GM12878 (cell line): ENCODE data around the gene FAM163A. TPM values are rescaled to one million over a fixed set of nuclear protein-coding genes. Genes with fewer than 3 reads are reported as not detected.

Experiments used
- ATAC-seq: fragments of 200-7000 bp; cut with Tn5 transposase; 3 replicates; pipeline ENCODE4 v1.9.1; 2020; ENCODE audit warnings: mild to moderate bottlenecking, moderate library complexity
- BruUV-seq: library from RNA; stranded (reverse); fragments of 400-500 nt; replicated peaks from 2 replicates; lab custom pipeline; 2021; lab: Mats Ljungman, UMichigan
- CTCF ChIA-PET: fragments of 300-600 bp; sonication (Branson Sonifier 250); formaldehyde crosslinking; extraction: SDS; loops from one replicate; lab custom pipeline; 2021; ENCODE audit warnings: inconsistent platforms; lab: Yijun Ruan, JAX
- POLR2A ChIA-PET: fragments of 350-600 bp; formaldehyde crosslinking; extraction: SDS; loops from one replicate; lab custom pipeline; 2021; ENCODE audit warnings: inconsistent platforms; lab: Charles Lee
- RAD21 ChIA-PET: fragments of 300-600 bp; sonication (Branson Sonifier 250); formaldehyde crosslinking; loops from one replicate; lab custom pipeline; 2023; ENCODE audit warnings: antibody characterized with exemption; ENCODE audit not compliant: unreplicated experiment; lab: Charles Lee
- SMC1A ChIA-PET: fragments of 300-600 bp; sonication (Branson Sonifier 250); formaldehyde crosslinking; loops from one replicate; lab custom pipeline; 2023; ENCODE audit not compliant: unreplicated experiment, uncharacterized antibody; lab: Charles Lee
- DNase-seq: peaks from one replicate; pipeline ENCODE4 v3.0.0-alpha.2; 2011; ENCODE audit warnings: low read depth, low spot score
- FAIRE-seq: peaks from 3 replicates; lab custom pipeline; 2011; peaks lifted over from hg19 to GRCh38; lab: Jason Lieb, UNC
- H2AFZ ChIP-seq: 2 replicates; pipeline ENCODE4 v1.6.0; 2011; ENCODE audit warnings: low read depth, low read length, control low read depth; ENCODE audit not compliant: control insufficient read depth
- H3K27ac ChIP-seq: 2 replicates; pipeline ENCODE4 v1.5.1; 2011; ENCODE audit warnings: control low read depth; ENCODE audit not compliant: control insufficient read depth, insufficient read depth
- H3K27me3 ChIP-seq, 2 experiments: replicated peaks in 1 of 2; 2 replicates each; pipeline versions ENCODE4 v1.6.0 to v1.6.1; 2011; ENCODE audit warnings: low read length in 1 of 2; ENCODE audit not compliant: control insufficient read depth in 2 of 2, insufficient read depth in 2 of 2
- H3K36me3 ChIP-seq, 2 experiments: 2 replicates each; pipeline ENCODE4 v1.5.1; 2011; ENCODE audit warnings: low read length in 1 of 2; ENCODE audit not compliant: control insufficient read depth in 2 of 2, insufficient read depth in 2 of 2
- H3K4me1 ChIP-seq: 2 replicates; pipeline ENCODE4 v1.6.1; 2011; ENCODE audit warnings: mild to moderate bottlenecking, low read length, moderate library complexity, mixed read lengths; ENCODE audit not compliant: control insufficient read depth, insufficient read depth
- H3K4me2 ChIP-seq: 2 replicates; pipeline ENCODE4 v1.6.0; 2011; ENCODE audit warnings: control low read depth; ENCODE audit not compliant: control insufficient read depth, insufficient read depth
- H3K4me3 ChIP-seq: fragments of 200-600 bp; sonication (generic); 2 replicates; pipeline ENCODE4 v1.5.1; 2016
- H3K79me2 ChIP-seq: 2 replicates; pipeline ENCODE4 v1.6.0; 2011; ENCODE audit warnings: low read length; ENCODE audit not compliant: control insufficient read depth, insufficient read depth
- H3K9ac ChIP-seq: 2 replicates; pipeline ENCODE4 v1.8.0; 2011; ENCODE audit warnings: low read length, control low read depth, mixed read lengths; ENCODE audit not compliant: control insufficient read depth, insufficient read depth
- H3K9me3 ChIP-seq: replicated peaks from 3 replicates; pipeline ENCODE4 v1.5.1; 2011; ENCODE audit warnings: mild to moderate bottlenecking, low read length; ENCODE audit not compliant: control insufficient read depth, insufficient read depth
- H4K20me1 ChIP-seq: 2 replicates; pipeline ENCODE4 v1.6.0; 2011; ENCODE audit not compliant: control insufficient read depth, insufficient read depth
- BHLHE40 ChIP-seq, 2 experiments: fragments of 450-650 bp in 1 of 2; IDR thresholded peaks; 2 replicates each; pipeline ENCODE4 v1.6.1; 2011 to 2017; ENCODE audit warnings: low read depth in 2 of 2, borderline replicate concordance in 1 of 2, improper control_type of control experiment in 1 of 2, low read length in 1 of 2, mild to moderate bottlenecking in 1 of 2
- CBX3 ChIP-seq: fragments of 200-600 bp; sonication (generic); IDR thresholded peaks from 2 replicates; pipeline ENCODE4 v1.6.1; 2016; ENCODE audit warnings: low read depth, borderline replicate concordance
- CBX5 ChIP-seq: sonication (generic); IDR thresholded peaks from 2 replicates; pipeline ENCODE4 v1.6.1; 2016; ENCODE audit warnings: low read depth, moderate library complexity, mild to moderate bottlenecking, inconsistent platforms
- FOS ChIP-seq: IDR thresholded peaks from 3 replicates; pipeline ENCODE4 v1.6.1; 2011; ENCODE audit warnings: borderline replicate concordance; ENCODE audit not compliant: insufficient read length; ENCODE audit errors: extremely low read depth
- FOXM1 ChIP-seq: IDR thresholded peaks from 2 replicates; pipeline ENCODE4 v1.6.1; 2012; ENCODE audit warnings: low read depth, mild to moderate bottlenecking, inconsistent platforms, low read length, moderate library complexity
- HDAC2 ChIP-seq: fragments of 200-600 bp; sonication (generic); IDR thresholded peaks from 2 replicates; pipeline ENCODE4 v1.6.1; 2017
- MXI1 ChIP-seq: fragments of 150-350 bp; IDR thresholded peaks from 2 replicates; pipeline ENCODE4 v1.6.1; 2011; ENCODE audit warnings: low read depth, mild to moderate bottlenecking, inconsistent platforms, low read length, improper control_type of control experiment
- NR2C1 ChIP-seq: fragments of 450-650 bp; IDR thresholded peaks from 2 replicates; pipeline ENCODE4 v1.6.1; 2017; ENCODE audit warnings: antibody characterized with exemption, mild to moderate bottlenecking, moderate library complexity
- POU2F2 ChIP-seq: IDR thresholded peaks from 3 replicates; pipeline ENCODE4 v1.6.1; 2011; ENCODE audit warnings: low read depth, mild to moderate bottlenecking, low read length, borderline replicate concordance
- RB1 ChIP-seq: fragments of 450-650 bp; formaldehyde crosslinking; IDR thresholded peaks from 2 replicates; pipeline ENCODE4 v1.6.1; 2017; ENCODE audit warnings: mild to moderate bottlenecking, borderline replicate concordance
- RCOR1 ChIP-seq: conservative IDR thresholded peaks from 2 replicates; pipeline ENCODE4 v1.6.1; 2012; ENCODE audit warnings: low read depth, low read length, improper control_type of control experiment
- ZBED1 ChIP-seq: IDR thresholded peaks from 2 replicates; pipeline ENCODE4 v1.6.1; 2016; ENCODE audit warnings: borderline replicate concordance
- WGBS: methylation state at CpG from one replicate; pipeline ENCODE4 v1.1.6; 2016; ENCODE audit warnings: low lambda C conversion rate; ENCODE audit not compliant: insufficient replicate concordance, insufficient coverage; ENCODE audit errors: missing lambda C conversion rate; 5-methylcytosine and 5-hydroxymethylcytosine counted together
- in situ Hi-C: fragments of 300-500 bp; cut with MboI; formaldehyde crosslinking; loops from 9 replicates; pipeline ENCODE4 v1.14.3; 2018; ENCODE audit warnings: mixed read lengths
- intact Hi-C: fragments of 100-400 bp; cut with micrococcal nuclease; formaldehyde crosslinking; loops from one replicate; pipeline ENCODE4 v1.14.2; 2022; ENCODE audit not compliant: unreplicated experiment
- polyA plus RNA-seq, 11 experiments: library from polyadenylated mRNA; depleted of rRNA in 4 of 11; unstranded in 6 of 11; stranded (reverse) in 5 of 11; fragments of >200 nt; fragmentation: Nextera tagmentation in 4 of 11; fragmentation: Illumina TruSeq in 1 of 11; extraction: Ambion mirVana in 4 of 11; extraction: Trizol in 1 of 11; gene quantifications; 1 replicate in 1 of 11; 2 replicates in 10 of 11; pipeline versions ENCODE4 v1.2.1 to v1.2.3, GENCODE V29; 2011 to 2016; ENCODE audit warnings: inconsistent platforms in 2 of 11, missing spikeins in 2 of 11, low read depth in 1 of 11
- total RNA-seq, 4 experiments: library from RNA; depleted of rRNA in 3 of 4; stranded (reverse); fragments of >200 nt in 3 of 4; fragmentation: Illumina TruSeq in 1 of 4; extraction: Trizol in 1 of 4; gene quantifications; 2 replicates each; pipeline versions ENCODE4 v1.2.1 to v1.2.3, GENCODE V29; 2013 to 2021
- TF ChIP-seq, protein P1 (sequence below): fragments of 450-650 bp; IDR thresholded peaks from 2 replicates; pipeline ENCODE4 v1.6.1; 2017; ENCODE audit warnings: antibody characterized with exemption, mild to moderate bottlenecking, moderate library complexity
- TF ChIP-seq, protein P2 (sequence below): fragments of 150-350 bp; IDR thresholded peaks from 2 replicates; pipeline ENCODE4 v1.6.1; 2016; ENCODE audit warnings: low read depth, low read length

Gene FAM163A
- total and polyA plus RNA-seq, 10 of the 15 experiments (the other 5 are each of a cell fraction or from before 2014, with no cell fraction given), result not detected

DNA sequence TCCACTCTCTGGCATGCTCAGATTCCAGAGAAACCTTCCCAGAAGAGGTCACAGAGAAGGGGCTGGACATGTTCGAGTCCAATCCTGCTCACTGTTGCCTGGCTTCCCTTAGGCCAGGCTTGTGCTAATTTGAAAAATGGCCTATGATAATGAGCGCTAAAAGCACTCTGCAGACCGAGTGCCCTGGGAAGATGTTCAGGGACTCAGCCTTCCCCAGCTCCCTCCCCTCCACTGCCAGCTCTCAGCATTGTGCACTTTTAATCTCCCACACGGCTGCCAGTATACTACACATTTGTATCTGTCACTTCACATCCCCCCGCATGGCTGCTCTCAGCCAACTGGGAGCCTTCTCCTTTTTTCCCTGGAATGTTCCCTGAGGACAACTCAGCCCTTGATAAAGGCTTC, 24.1 kb downstream of the FAM163A start:
- no peaks in the 10 kb centered on the region for H3K79me2 ChIP-seq
- H3K27me3 ChIP-seq, result no peaks in the 10 kb centered on the region; a peak in 1 of 4 replicates
- H3K27ac ChIP-seq, result no peak overlapping the region
- intact Hi-C loops, result no loop called here
- DNase-seq (no peak), FAIRE-seq (no peak), ATAC-seq (no peak)
- ChIA-PET RAD21 (no interaction called here), CTCF (no interaction called here), POLR2A (no interaction called here), SMC1A (no interaction called here)
- WGBS, result 56% methylated on average over 5 of the region's 5 CpGs
- H3K4me3 ChIP-seq, result no peak overlapping the region
- H3K9me3 ChIP-seq, result no peaks in the 10 kb centered on the region
- H3K36me3 ChIP-seq, result no peaks in the 10 kb centered on the region
- no TSS peak for BruUV-seq
- in situ Hi-C loops, result no loop called here
- H2AFZ ChIP-seq, result no peak overlapping the region
- H3K9ac ChIP-seq, result no peak overlapping the region
- H4K20me1 ChIP-seq, result no peaks in the 10 kb centered on the region
- H3K4me1 ChIP-seq, result no peaks in the 10 kb centered on the region
- no peak for TF ChIP-seq NR2C1
- no peak for TF ChIP-seq MXI1
- TF ChIP-seq, protein P1, sequence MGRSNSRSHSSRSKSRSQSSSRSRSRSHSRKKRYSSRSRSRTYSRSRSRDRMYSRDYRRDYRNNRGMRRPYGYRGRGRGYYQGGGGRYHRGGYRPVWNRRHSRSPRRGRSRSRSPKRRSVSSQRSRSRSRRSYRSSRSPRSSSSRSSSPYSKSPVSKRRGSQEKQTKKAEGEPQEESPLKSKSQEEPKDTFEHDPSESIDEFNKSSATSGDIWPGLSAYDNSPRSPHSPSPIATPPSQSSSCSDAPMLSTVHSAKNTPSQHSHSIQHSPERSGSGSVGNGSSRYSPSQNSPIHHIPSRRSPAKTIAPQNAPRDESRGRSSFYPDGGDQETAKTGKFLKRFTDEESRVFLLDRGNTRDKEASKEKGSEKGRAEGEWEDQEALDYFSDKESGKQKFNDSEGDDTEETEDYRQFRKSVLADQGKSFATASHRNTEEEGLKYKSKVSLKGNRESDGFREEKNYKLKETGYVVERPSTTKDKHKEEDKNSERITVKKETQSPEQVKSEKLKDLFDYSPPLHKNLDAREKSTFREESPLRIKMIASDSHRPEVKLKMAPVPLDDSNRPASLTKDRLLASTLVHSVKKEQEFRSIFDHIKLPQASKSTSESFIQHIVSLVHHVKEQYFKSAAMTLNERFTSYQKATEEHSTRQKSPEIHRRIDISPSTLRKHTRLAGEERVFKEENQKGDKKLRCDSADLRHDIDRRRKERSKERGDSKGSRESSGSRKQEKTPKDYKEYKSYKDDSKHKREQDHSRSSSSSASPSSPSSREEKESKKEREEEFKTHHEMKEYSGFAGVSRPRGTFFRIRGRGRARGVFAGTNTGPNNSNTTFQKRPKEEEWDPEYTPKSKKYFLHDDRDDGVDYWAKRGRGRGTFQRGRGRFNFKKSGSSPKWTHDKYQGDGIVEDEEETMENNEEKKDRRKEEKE, result no peak
- TF ChIP-seq FOS, result no peak
- no peak for TF ChIP-seq CBX3
- no peak for TF ChIP-seq HDAC2
- TF ChIP-seq, protein P2, sequence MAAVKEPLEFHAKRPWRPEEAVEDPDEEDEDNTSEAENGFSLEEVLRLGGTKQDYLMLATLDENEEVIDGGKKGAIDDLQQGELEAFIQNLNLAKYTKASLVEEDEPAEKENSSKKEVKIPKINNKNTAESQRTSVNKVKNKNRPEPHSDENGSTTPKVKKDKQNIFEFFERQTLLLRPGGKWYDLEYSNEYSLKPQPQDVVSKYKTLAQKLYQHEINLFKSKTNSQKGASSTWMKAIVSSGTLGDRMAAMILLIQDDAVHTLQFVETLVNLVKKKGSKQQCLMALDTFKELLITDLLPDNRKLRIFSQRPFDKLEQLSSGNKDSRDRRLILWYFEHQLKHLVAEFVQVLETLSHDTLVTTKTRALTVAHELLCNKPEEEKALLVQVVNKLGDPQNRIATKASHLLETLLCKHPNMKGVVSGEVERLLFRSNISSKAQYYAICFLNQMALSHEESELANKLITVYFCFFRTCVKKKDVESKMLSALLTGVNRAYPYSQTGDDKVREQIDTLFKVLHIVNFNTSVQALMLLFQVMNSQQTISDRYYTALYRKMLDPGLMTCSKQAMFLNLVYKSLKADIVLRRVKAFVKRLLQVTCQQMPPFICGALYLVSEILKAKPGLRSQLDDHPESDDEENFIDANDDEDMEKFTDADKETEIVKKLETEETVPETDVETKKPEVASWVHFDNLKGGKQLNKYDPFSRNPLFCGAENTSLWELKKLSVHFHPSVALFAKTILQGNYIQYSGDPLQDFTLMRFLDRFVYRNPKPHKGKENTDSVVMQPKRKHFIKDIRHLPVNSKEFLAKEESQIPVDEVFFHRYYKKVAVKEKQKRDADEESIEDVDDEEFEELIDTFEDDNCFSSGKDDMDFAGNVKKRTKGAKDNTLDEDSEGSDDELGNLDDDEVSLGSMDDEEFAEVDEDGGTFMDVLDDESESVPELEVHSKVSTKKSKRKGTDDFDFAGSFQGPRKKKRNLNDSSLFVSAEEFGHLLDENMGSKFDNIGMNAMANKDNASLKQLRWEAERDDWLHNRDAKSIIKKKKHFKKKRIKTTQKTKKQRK, result no peak
- no peak for TF ChIP-seq RCOR1
- TF ChIP-seq BHLHE40 (IDR thresholded peaks at IDR 0.05; ENCODE audit: borderline replicate concordance in 1 of 2, low read depth in 2 of 2, low read length in 1 of 2), result no peak
- no peak for TF ChIP-seq RB1
- TF ChIP-seq FOXM1, result no peak
- TF ChIP-seq POU2F2, result no peak
- TF ChIP-seq CBX5, result no peak
- no peak for TF ChIP-seq ZBED1
- no peak overlapping the region for H3K4me2 ChIP-seq
